Measurements from ENCODE around the gene TMEM156.
"Not testable (repeated sequence)": the region's sequence is repeated elsewhere in the genome, so short reads cannot be mapped to it uniquely, and the experiment has no call there.

The TMEM156 gene

DNA sequence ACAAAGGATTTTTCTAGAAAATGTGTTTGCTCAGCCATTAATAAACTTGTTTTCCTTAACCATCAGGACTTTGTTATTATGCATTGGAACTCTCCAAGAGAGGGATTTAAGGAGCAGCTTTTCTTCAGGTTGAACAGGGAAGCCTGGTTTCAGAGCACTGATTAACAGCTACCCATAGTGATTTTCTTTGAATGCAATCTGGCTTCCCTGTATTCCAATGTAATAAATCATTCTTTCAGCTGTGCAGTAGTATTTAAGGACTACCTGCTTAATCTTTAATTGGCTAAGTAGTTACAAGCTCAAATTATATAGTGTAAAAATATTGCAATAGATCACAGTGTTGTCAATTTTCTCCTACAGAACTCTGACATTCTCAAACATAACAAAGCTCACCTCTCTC is 77.5 kb downstream of the TMEM156 start:
- DNase-seq = no peak

DNA sequence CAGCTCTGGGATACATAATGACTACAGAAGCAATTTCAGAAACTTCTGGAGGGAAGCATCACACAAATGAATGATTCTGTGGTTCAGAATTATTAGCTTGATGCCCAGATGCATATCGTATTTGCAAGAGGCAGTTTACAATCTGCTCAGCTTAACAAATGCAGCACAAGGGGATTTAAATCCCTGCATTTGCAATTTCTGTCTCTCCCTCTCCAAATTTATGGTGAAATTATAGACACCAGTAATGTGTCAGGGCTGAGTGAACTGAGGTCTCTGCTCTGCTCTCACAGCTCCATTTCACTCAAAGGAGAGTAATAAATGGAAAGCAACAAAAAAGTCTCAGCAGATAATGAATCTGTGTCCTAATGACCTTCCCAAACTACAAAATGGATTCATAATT is 80.2 kb downstream of the TMEM156 start:
- no peak for DNase-seq

DNA sequence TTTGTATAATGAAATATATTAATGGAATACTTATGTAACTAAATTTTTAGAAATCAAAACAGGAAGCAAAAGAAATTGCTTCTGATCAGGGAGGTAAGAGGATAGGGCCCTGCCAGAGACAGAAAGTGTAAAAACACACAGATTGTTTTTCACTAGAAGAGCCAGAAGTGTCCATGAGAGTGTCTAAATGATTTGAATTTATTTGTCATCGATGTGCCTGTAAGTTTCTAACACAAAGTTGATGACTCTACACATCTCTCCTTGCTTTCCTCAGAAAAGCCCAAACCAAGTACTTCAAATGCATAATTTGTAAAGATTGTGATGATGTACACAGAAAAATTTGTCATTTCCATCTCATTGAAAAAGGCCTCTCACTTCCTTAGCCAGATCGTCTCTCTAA is 80.6 kb downstream of the TMEM156 start:
- DNase-seq = no peak

DNA sequence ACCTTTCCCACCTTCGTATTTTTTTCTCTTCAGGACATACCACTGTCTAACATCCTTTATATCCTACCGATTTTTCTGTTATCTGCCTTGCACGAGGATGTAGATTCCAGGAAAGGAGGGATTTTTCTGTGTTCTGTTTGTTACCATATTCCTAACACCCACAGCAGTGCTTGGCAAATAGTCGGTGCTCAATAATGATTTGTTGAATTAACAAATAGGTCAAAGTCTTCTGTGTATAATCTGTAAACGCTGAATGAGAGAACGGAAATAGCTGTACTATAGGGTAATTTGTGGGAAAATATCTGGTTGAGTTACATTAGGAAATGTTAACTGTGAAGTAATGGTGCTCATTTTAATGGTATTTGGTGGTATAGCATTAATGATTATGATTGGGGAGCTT is 81.5 kb downstream of the TMEM156 start:
- no peak for DNase-seq

DNA sequence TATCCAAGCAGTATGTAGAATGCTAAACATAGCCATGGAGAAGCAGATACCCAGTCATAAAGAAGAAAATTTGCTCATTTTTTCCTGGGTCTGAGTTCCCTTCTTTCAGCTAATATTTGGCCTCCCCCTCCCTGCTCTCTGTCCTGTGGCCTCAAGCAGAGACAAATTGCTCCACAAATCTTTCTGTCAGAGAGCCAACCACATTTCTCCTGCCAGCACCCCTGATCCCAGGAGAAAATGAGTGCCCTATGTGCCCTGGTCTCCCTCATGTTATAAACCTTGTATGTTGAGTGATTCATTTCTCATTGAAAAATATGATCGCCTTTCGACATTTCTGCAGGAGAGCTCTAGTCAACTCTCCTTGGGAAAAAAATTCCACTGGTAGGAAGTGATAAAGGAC is 82.0 kb downstream of the TMEM156 start:
- no peak for DNase-seq

DNA sequence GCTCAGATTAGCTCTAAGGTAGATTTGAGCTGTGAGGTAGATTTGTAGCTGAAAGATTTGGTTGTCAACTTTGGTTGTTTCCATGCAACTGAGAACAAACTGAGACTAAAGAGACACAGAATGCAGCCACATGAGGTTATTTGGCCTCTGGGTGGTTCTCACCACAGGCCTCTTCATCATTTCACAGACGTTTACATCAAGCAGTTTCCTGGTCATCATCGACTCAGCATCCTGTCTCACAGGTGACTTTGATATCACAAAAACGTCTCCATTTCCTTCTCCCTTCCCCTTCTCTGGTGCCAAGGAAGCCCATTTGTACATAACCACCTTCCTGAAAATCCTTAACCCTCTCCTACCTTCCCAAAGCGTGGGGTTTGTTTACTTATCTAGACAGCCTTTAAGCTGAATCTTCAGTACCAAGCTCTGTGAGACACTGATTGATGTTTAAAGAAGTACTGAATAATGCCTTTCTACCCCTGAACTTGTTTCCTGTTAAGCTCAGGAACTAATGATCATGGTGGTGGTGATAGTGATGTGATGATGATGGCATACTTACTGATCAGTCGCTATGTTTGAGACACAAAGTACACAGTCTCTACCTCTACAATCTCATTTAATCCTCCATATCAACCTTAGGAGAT is 82.7 kb downstream of the TMEM156 start:
- DNase-seq = no peak

DNA sequence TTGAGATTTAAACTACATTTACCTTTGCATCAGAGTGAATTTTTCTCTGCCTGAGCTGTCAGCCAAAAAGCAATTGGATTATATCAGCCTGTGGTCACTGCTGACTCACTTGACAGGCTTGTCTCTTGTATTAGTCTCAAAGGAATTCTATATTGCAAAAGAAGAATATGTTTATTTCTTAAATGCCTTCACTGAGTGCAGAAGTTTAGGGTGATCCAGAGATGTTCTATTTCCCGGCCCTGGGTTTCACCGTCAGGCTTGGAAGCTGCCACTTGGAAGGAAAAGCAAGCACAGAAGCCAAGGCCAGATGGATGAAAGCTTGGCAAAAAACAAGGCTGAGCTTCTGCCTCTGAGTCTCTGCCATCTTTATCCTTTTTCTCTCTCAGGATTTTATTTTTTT is 83.7 kb downstream of the TMEM156 start:
- peak; percentile 45 for DNase-seq

DNA sequence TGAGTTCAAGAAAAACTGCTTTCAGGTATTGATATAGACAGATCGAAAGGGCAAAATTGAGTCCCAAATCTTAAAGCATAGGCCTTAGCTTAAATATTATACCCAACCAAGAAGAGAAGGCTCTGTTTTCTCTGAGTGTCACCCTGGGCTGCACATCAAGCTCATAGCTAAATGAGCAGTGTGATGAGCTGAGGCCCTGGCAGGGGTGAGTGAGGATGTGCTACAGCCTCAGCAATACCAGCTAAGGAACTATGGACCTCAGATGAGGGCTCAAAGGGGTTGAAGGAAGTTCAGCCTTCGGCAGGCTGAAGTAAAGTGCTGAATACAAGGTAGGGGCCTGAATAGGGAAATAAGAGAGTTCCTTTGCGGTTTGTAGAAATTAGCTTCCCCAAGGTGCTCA is 85.3 kb downstream of the TMEM156 start:
- no peak for DNase-seq

DNA sequence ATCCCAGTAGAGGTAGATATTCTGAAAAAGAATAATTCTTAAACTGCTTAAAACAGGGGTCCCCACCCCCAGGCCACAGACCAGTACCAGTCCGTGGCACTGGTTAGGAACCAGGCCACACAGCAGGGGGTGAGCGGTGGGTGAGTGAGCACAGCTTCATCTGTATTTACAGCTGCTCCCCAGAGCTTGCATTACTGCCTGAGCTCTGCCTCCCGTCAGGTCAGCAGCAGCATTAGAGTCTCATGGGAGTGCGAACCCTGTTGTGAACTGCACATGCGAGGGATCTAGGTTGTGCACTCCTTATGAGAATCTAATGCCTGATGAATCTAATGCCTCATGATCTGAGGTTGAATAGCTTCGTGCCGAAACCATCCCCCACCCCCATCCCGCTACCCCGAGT is 87.8 kb downstream of the TMEM156 start:
- no peak for DNase-seq

DNA sequence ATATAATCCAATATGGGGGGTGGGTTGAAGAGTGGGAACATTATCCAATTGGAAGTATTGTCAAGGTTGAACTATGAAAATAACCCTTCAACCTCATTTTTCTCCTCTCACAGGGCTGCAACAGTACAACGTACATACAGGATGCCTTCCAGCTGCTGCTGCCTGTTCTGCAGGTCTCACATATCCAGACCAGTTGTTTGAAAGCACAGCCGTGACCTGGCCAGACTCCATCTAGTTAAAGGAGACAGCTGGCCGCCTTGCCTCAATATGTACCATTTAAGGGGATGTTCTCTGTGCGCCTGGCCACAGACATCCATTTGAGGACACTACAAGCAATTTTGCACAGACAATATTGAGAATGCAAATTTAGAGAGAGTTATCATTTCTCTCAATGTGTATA is 88.9 kb downstream of the TMEM156 start:
- peak; percentile 79 for DNase-seq

DNA sequence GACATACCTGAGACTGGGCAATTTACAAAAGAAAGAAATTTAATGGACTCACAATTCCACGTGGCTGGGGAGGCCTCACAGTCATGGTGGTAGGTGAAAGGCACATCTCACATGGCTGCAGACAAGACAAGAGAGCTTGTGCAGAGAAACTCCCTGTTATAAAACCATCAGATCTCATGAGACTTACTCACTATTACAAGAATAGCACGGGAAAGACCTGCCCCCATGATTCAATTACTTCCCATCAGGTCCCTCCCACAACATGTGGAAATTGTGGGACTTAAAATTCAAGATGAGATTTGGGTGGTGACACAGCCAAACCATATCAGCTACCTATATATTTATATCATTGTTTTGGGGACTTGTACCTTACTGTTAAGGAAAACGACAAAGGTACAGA is 90.3 kb downstream of the TMEM156 start:
- DNase-seq = not testable (repeated sequence)

DNA sequence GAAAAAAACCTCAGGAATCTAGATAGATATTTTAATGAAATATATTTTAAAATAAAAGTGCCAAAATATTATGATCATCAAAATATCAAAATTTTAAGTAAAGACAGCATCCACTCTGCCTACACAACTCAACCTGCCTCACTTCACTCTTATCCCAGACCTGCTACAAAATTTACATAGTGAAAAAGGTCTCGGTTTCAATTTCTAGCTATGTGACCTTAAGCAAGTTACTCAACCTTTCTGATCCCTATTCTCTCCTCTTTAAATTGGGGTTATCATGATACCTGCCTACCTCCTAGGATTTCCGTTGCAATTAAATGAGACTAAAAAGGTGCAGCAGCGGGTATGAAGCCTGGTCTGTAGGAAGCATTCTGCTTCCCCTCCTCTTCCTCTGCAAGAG is 91.7 kb downstream of the TMEM156 start:
- no peak for DNase-seq

DNA sequence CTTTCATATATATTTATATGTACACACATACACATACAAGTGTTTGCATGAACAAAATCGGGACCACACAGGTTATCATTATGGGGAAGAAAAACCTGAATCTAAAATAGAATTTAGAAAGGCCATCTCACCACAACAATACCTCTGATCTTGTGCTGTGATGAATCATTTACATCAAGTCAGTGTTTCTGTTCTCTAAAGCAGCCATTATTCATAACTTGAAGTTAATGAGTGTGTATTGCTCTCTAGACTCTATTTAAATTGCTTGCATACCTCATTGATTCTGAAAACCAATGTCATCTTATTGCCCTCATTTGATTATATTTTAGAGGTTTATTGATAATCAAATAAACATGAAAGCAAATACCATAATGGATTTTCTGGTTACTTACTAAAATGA is 93.0 kb downstream of the TMEM156 start:
- DNase-seq = no peak

DNA sequence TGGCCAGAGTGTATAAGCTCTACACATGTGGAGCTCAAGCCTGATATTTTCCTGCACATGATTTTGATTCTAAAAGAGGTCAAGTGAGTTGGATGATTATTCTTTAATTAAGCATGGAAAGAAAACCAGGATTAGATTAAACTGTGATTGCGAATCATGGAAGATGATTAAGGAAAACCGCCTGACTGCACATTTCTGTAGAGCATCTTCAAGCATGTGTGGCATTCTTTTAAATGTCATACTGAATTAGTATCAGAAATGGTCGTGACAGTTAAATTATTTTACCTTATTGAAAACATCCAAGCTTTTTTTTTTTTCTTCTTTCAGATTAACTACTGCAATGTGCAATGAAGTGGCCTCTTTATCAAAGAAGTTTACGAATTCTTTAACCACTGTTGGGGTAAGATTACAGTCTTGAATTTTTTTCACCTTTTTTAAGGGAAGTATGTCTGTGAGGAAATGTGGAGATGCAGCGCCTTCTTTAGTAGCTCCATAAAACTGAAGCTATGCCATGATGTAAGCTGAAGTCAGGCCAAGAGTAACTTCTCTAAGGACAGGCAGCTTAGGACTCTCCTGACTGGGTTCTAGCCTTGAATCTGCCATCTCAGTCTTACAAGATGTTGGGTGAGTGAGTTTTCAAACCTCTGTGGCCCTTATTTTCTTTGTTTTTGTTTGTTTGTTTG is 96.7 kb downstream of the TMEM156 start:
- no peak for DNase-seq

DNA sequence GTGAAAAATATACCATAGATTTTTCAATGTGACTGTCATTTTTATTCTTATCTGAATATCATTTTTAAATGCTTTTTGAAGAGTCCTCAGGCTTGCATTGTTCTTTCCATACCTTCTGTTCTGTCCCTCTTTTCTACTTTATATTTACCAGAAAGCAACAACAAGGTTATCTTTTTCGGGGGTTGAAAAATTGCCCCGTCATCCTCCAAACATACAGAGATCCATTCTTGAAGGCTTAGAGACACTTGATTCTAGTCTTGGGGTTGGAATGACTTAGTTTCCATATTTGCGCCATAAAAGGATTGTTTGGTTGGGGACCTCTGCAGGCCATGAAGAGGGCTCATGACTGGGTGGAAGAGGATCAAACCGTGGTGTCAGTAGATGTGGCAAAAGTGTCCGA is 101.1 kb downstream of the TMEM156 start:
- no peak for DNase-seq

DNA sequence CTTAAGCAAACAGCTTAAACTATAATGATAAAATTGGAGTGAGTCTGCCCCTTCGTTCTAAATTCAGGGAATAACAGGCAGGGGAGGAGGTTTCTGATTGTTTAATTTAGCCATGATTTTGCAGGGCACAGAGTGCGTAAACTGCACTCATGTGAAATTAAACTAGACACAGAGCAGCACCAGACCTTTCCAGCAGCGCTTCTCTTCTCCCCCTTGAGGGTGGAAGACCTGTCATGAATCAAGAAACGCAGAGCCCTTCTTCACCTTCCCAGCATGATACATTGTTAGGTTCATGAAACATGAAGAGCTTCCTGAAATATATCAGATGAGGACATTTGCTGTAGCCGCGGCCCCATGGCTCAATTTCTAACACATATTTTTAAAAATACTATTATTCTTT is 101.5 kb downstream of the TMEM156 start:
- no peak for DNase-seq

DNA sequence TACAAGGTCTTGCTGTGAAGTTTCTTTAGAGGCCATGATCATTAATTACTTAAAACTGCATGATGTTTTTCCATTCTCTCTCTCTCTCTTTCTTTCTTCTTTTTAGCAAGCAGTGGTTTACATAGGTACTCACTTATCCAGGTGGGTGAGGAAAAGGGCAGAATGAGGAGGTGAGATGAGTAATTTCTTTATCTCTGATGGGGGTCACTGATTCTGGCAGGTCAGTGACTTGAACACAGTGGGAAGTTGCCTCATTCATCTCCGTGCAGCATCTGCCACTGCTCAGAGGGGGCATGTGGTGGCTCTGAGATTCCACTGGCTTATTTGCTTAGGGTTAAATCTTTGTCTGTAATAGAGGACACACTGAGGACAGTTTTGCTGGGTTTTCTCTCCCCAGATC is 102.0 kb downstream of the TMEM156 start:
- no peak for DNase-seq

DNA sequence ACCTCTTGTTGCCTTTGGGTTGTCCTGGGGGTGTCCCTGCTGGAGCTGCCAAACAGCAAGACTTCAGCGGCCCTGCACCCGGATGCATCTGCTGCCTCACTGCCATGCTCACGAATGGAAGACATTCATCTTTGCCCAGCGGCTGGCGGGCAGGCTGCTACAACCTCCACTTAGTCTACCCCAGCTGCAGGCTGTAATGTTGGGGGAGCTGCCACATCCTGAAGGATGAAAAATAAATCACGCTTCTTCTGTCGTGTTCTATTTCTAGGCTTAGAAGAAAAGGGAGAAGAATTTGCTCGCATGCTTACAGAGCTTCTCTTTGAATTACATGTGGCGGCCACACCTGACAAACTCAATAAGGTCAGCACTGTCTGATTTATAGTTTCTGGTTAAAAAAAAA is 103.2 kb downstream of the TMEM156 start:
- DNase-seq = no peak

DNA sequence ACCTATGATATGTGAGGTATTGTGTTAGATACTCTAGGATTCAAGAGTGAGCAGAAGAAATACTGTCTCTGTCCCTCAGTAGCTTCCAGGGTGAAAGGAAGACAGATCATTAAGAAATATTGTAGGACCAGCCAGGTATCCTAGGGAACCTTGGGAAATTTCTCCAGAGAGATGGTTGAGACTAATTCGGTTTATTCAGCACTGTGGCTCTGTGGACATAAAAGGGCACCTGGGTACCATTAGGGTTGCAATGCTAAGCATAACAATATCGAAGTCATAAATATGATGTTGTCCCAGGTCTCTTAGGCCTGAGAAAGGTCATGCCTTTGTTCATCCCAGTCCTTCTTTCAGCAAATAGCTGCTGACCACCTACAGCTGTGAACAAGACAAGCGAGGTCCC is 103.6 kb downstream of the TMEM156 start:
- no peak for DNase-seq

DNA sequence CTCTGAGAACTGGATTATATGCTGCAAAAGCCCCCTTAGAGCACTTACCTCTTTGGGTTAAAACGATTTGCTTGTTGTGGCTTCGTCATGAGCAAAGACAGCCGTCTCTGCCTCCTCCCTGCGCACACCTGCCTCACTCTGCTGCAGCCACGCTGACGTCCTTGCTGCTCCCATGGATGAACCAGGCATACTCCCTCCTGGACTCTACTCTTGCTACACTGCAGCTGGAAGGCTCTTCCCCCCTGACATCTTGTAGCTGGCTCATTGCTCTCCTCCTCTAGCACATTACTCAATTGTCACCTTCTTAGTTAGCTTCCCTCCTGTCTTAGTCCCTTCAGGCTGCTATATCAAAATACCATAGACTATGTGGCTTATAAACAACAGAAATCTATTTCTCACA is 105.3 kb downstream of the TMEM156 start:
- no peak for DNase-seq

DNA sequence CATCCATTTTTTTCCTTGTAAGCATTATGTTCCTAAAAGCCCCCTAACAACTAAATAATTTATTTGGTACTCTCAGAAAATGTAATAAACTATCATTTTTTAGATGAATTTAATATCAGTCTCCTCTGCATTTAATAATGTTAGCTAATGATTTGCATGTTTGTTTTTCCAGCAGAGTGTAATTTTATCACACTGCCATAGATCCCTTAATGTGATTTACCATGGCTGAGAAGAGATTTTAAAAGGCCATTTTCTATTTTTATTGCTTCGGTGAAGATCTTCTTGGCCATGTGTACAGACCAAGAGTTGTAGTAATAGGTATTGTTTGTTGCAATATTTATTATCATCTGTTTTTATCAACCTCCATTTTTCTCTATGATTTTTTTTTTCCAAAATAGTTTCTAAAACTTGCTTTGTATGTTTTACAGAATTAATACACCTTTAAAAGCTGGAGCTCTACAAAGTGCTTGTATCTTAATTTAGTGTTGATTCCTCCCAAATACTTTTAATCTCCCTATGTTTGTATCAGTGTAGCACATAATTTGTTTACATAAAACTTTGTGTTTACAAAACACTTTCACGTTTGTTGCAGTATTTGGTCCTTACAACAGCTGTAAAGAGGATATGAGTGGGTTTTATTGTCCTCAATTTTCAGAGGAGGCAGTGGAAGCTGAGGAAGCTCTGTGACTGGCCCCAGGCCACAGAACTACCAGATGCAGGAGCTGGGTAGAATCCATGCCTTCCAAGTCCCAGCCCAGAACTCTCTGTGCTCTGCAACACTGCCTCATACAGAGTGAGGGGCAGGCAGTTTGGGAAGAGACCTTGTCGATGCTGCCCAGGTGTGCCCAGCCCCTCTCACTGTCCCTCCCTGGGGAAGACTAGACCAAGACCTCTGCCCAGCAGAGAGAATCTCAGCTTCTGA is 106.5 kb downstream of the TMEM156 start:
- DNase-seq = no peak

DNA sequence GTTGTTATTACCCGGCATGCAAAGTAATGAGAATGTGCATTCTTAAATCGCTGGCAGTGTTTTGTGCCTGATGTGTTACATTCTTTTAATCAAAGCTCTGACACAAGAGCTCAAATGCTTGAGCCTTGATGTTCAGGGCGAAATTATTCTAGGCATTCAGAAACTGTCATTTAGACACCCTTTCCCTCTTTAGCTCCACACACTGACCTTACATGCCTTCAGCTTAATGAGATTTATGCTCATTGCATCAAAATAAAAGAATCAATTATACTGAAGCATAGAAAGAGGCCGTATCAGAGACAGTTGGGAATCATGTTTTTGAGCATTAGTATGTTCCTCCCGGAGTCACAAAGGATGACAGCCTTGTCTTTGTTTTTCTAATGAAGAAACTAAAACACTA is 107.9 kb downstream of the TMEM156 start:
- no peak for DNase-seq

DNA sequence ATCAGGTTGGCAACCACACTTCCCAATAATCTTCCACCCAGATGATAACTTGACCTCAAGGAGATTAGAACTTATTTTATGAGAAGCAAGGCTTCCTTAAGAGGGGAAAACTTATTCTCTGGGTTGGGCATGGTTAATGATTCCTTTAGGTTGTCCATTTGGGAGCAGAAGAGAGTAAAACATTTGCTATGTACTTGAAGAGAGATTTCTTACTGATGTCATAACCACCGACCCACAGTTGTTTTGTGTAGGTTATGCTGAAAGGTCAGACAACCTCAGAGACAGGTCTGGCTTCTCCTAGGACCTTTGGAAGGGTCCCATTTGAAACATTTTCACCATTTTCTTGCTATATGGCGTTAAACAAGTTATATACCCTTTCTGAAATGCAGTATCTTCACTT is 108.5 kb downstream of the TMEM156 start:
- no peak for DNase-seq

DNA sequence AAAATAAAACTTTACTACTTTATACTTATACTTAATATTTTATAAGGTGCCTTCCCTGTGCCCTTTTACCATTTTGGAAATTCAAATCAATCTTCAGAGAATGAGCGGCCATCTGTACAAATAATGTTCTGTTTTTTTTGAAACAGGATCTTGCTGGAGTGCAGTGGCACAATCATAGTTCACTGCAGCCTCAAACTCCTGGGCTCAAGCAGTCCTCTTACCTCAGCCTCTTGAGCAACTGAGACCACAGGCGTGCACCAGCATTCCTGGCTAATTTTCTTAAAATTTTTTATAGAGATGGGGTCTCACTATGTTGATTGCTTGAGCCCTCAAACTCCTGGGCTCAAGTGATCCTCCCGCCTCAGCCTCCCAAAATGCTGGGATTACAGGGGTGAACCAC is 111.1 kb downstream of the TMEM156 start:
- no peak for DNase-seq
